T-helper 2 cell treated with Interferon-gamma antibody and Interleukin-4, amounts not matched to agents 5 μg/mL and 100 μg/mL, for 36 hours (primary cell): Measurements from ENCODE around the gene CCDC50.
A peak's percentile ranks its signal among the peaks of the same experiment; 100 is the strongest.

ENCODE experiments used
- DNase-seq: peaks from one replicate; pipeline ENCODE4 v3.0.0; 2021; ENCODE audit warnings: low spot score
- H3K27ac Mint-ChIP-seq: one replicate; pipeline ENCODE4 v1.8.0; 2021; ENCODE audit warnings: mild to moderate bottlenecking, mixed read lengths
- H3K27me3 Mint-ChIP-seq: one replicate; pipeline ENCODE4 v1.8.0; 2021; ENCODE audit warnings: low read depth, mixed read lengths
- H3K36me3 Mint-ChIP-seq: one replicate; pipeline ENCODE4 v1.8.0; 2021; ENCODE audit warnings: low read depth, mixed read lengths
- H3K4me1 Mint-ChIP-seq: one replicate; pipeline ENCODE4 v1.8.0; 2021; ENCODE audit warnings: low read depth, mixed read lengths
- H3K4me3 Mint-ChIP-seq: one replicate; pipeline ENCODE4 v1.8.0; 2022; ENCODE audit warnings: mild to moderate bottlenecking, moderate library complexity, mixed read lengths
- H3K9me3 Mint-ChIP-seq: one replicate; pipeline ENCODE4 v1.8.0; 2021; ENCODE audit warnings: mixed read lengths

Gene CCDC50

GRCh38 chr3:191328962-191329653 lies at the start of gene CCDC50:
Gene CCDC50 (plus strand): TSS chr3:191329394. CDS start chr3:191329675, 281 bp downstream.
- DNase-seq, result peak; percentile 62
- peak within 1 kb of the TSS; percentile 78 for H3K27ac Mint-ChIP-seq
- H3K36me3 Mint-ChIP-seq, result no peaks in the 10 kb centered on the region
- H3K4me1 Mint-ChIP-seq, result peaks cover 17% of the 10 kb centered on the region
- no peaks in the 10 kb centered on the region for H3K9me3 Mint-ChIP-seq
- H3K27me3 Mint-ChIP-seq, result peaks cover 23% of the 10 kb centered on the region
- peak within 1 kb of the TSS; percentile 83 for H3K4me3 Mint-ChIP-seq

GRCh38 chr3:191280111-191280510 lies 49.1 kb upstream of the CCDC50 start:
- no peak overlapping the region for H3K27ac Mint-ChIP-seq
- no peak overlapping the region for H3K4me3 Mint-ChIP-seq
- H3K9me3 Mint-ChIP-seq, result peaks cover 1% of the 10 kb centered on the region
- no peaks in the 10 kb centered on the region for H3K36me3 Mint-ChIP-seq
- no peak for DNase-seq
- H3K27me3 Mint-ChIP-seq, result no peaks in the 10 kb centered on the region
- no peaks in the 10 kb centered on the region for H3K4me1 Mint-ChIP-seq

- Mint-ChIP-seq H3K4me3 (no peak overlapping the region), H3K4me1 (no peaks in the 10 kb centered on the region), H3K27ac (no peak overlapping the region), H3K9me3 (peaks cover 4% of the 10 kb centered on the region), H3K36me3 (no peaks in the 10 kb centered on the region), H3K27me3 (no peaks in the 10 kb centered on the region)
- no peak for DNase-seq
These were observed 48.3 kb upstream of the CCDC50 start for GRCh38 chr3:191280882-191281281.

- DNase-seq, result no peak
- Mint-ChIP-seq H3K4me3 (no peak overlapping the region), H3K9me3 (peaks cover 4% of the 10 kb centered on the region), H3K27me3 (no peaks in the 10 kb centered on the region), H3K27ac (no peak overlapping the region), H3K4me1 (no peaks in the 10 kb centered on the region), H3K36me3 (no peaks in the 10 kb centered on the region)
These were observed 46.7 kb upstream of the CCDC50 start for GRCh38 chr3:191282251-191283185.

GRCh38 chr3:191283400-191283799 lies 45.8 kb upstream of the CCDC50 start:
- Mint-ChIP-seq H3K27me3 (no peaks in the 10 kb centered on the region), H3K27ac (no peak overlapping the region), H3K4me3 (no peak overlapping the region), H3K36me3 (no peaks in the 10 kb centered on the region), H3K9me3 (peaks cover 4% of the 10 kb centered on the region), H3K4me1 (no peaks in the 10 kb centered on the region)
- no peak for DNase-seq

- no peak for DNase-seq
- Mint-ChIP-seq H3K9me3 (no peaks in the 10 kb centered on the region), H3K36me3 (no peaks in the 10 kb centered on the region), H3K4me3 (peak overlapping the region; percentile 33), H3K27me3 (no peaks in the 10 kb centered on the region), H3K4me1 (peaks cover 9% of the 10 kb centered on the region), H3K27ac (peak overlapping the region; percentile 24)
These were observed 38.7 kb upstream of the CCDC50 start for GRCh38 chr3:191290311-191291025.

- Mint-ChIP-seq H3K9me3 (no peaks in the 10 kb centered on the region), H3K27ac (no peak overlapping the region)
These were observed 36.8 kb upstream of the CCDC50 start for GRCh38 chr3:191292243-191293015.

GRCh38 chr3:191294291-191294690 lies 34.9 kb upstream of the CCDC50 start:
- Mint-ChIP-seq H3K27ac (no peak overlapping the region), H3K4me1 (peaks cover 9% of the 10 kb centered on the region), H3K36me3 (no peaks in the 10 kb centered on the region), H3K4me3 (no peak overlapping the region), H3K9me3 (no peaks in the 10 kb centered on the region), H3K27me3 (no peaks in the 10 kb centered on the region)
- DNase-seq, result no peak

More at GRCh38 chr3:191292243-191293015, 36.8 kb upstream of the CCDC50 start:
- no peak for DNase-seq
- H3K4me1 Mint-ChIP-seq, result peaks cover 9% of the 10 kb centered on the region
- no peak overlapping the region for H3K4me3 Mint-ChIP-seq
- H3K27me3 Mint-ChIP-seq, result no peaks in the 10 kb centered on the region
- H3K36me3 Mint-ChIP-seq, result no peaks in the 10 kb centered on the region

GRCh38 chr3:191296041-191296541 lies 33.1 kb upstream of the CCDC50 start:
- Mint-ChIP-seq H3K9me3 (no peaks in the 10 kb centered on the region), H3K27ac (no peak overlapping the region), H3K36me3 (no peaks in the 10 kb centered on the region), H3K4me3 (no peak overlapping the region), H3K27me3 (no peaks in the 10 kb centered on the region), H3K4me1 (no peaks in the 10 kb centered on the region)
- no peak for DNase-seq

GRCh38 chr3:191298846-191299245 lies 30.3 kb upstream of the CCDC50 start:
- Mint-ChIP-seq H3K27me3 (no peaks in the 10 kb centered on the region), H3K4me1 (no peaks in the 10 kb centered on the region), H3K36me3 (no peaks in the 10 kb centered on the region), H3K27ac (no peak overlapping the region), H3K4me3 (no peak overlapping the region), H3K9me3 (no peaks in the 10 kb centered on the region)
- DNase-seq, result no peak

- no peaks in the 10 kb centered on the region for H3K4me1 Mint-ChIP-seq
- no peaks in the 10 kb centered on the region for H3K9me3 Mint-ChIP-seq
- no peak overlapping the region for H3K27ac Mint-ChIP-seq
- H3K4me3 Mint-ChIP-seq, result no peak overlapping the region
- no peak for DNase-seq
- no peaks in the 10 kb centered on the region for H3K27me3 Mint-ChIP-seq
- H3K36me3 Mint-ChIP-seq, result no peaks in the 10 kb centered on the region
These were observed 28.8 kb upstream of the CCDC50 start for GRCh38 chr3:191300422-191300821.

- DNase-seq, result no peak
- Mint-ChIP-seq H3K9me3 (no peaks in the 10 kb centered on the region), H3K4me3 (no peak overlapping the region), H3K4me1 (no peaks in the 10 kb centered on the region), H3K36me3 (no peaks in the 10 kb centered on the region), H3K27me3 (no peaks in the 10 kb centered on the region), H3K27ac (no peak overlapping the region)
These were observed 28.2 kb upstream of the CCDC50 start for GRCh38 chr3:191301017-191301416.

GRCh38 chr3:191301782-191302411 lies 27.3 kb upstream of the CCDC50 start:
- Mint-ChIP-seq H3K27me3 (no peaks in the 10 kb centered on the region), H3K4me3 (no peak overlapping the region), H3K36me3 (no peaks in the 10 kb centered on the region), H3K27ac (no peak overlapping the region), H3K9me3 (no peaks in the 10 kb centered on the region), H3K4me1 (no peaks in the 10 kb centered on the region)
- no peak for DNase-seq
